WTC11 (cell line): ENCODE measurements around the gene EBLN2.

Source experiments
- ATF6 ChIP-seq: sonication (generic); formaldehyde crosslinking; IDR thresholded peaks from 2 replicates; pipeline ENCODE4 v1.8.1; 2023; ENCODE audit warnings: mild to moderate bottlenecking, missing genetic modification reagents
- FOXK1 ChIP-seq: sonication (generic); formaldehyde crosslinking; IDR thresholded peaks from 2 replicates; pipeline ENCODE4 v1.8.0; 2022; ENCODE audit warnings: mild to moderate bottlenecking, moderate library complexity, missing genetic modification reagents
- MXD4 ChIP-seq: fragments of 250-450 bp; sonication (Bioruptor Pico); IDR thresholded peaks from 2 replicates; pipeline ENCODE4 v1.8.0; 2021; ENCODE audit warnings: mild to moderate bottlenecking, moderate library complexity, borderline replicate concordance
- NFYB ChIP-seq: sonication (generic); formaldehyde crosslinking; conservative IDR thresholded peaks from 2 replicates; pipeline ENCODE4 v1.8.0; 2022; ENCODE audit warnings: low read depth, missing genetic modification reagents
- NR1H2 ChIP-seq: sonication (generic); formaldehyde crosslinking; IDR thresholded peaks from 2 replicates; pipeline ENCODE4 v1.9.0; 2021; ENCODE audit warnings: mild to moderate bottlenecking, moderate library complexity, missing genetic modification reagents
- ZNF416 ChIP-seq: fragments of 250-450 bp; sonication (Bioruptor Pico); IDR thresholded peaks from 2 replicates; pipeline ENCODE4 v1.9.0; 2021; ENCODE audit warnings: mild to moderate bottlenecking, inconsistent platforms
- TF ChIP-seq, protein P1 (sequence below): fragments of 200-600 bp; IDR thresholded peaks from 2 replicates; pipeline ENCODE4 v1.8.0; 2022; ENCODE audit warnings: antibody characterized with exemption

GRCh38 chr3:73080216-73080966, 18.9 kb downstream of the EBLN2 start:
- TF ChIP-seq MXD4 = no peak
- TF ChIP-seq, protein P1, sequence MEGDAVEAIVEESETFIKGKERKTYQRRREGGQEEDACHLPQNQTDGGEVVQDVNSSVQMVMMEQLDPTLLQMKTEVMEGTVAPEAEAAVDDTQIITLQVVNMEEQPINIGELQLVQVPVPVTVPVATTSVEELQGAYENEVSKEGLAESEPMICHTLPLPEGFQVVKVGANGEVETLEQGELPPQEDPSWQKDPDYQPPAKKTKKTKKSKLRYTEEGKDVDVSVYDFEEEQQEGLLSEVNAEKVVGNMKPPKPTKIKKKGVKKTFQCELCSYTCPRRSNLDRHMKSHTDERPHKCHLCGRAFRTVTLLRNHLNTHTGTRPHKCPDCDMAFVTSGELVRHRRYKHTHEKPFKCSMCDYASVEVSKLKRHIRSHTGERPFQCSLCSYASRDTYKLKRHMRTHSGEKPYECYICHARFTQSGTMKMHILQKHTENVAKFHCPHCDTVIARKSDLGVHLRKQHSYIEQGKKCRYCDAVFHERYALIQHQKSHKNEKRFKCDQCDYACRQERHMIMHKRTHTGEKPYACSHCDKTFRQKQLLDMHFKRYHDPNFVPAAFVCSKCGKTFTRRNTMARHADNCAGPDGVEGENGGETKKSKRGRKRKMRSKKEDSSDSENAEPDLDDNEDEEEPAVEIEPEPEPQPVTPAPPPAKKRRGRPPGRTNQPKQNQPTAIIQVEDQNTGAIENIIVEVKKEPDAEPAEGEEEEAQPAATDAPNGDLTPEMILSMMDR = no peak
- no peak for TF ChIP-seq NR1H2
- TF ChIP-seq NFYB = no peak
- no peak for TF ChIP-seq FOXK1 (CRISPR knock-in tag)
- TF ChIP-seq ATF6 (CRISPR knock-in tag) = no peak
- no peak for TF ChIP-seq ZNF416 (CRISPR knock-in tag)
